GM23338 (cell line): Measurements from ENCODE around the gene PDZD8. TPM values are rescaled to one million over a fixed set of nuclear protein-coding genes. Genes with fewer than 3 reads are reported as not detected.

Experiments
- ATAC-seq: fragments of 200-7000 bp; cut with Tn5 transposase; 3 replicates; pipeline ENCODE4 v1.9.1; 2020
- DNase-seq: peaks from one replicate; pipeline ENCODE4 v3.0.0-alpha.2; 2015; ENCODE audit warnings: low spot score
- H2AFZ ChIP-seq: fragments of 200-600 bp; sonication (generic); 2 replicates; pipeline ENCODE4 v1.8.0; 2016; ENCODE audit warnings: antibody characterized with exemption, mild to moderate bottlenecking, moderate library complexity
- H3F3A ChIP-seq: fragments of 200-600 bp; sonication (generic); replicated peaks from 2 replicates; pipeline ENCODE4 v1.8.0; 2017; ENCODE audit warnings: antibody characterized with exemption, mixed run types, low read depth
- H3K27ac ChIP-seq: fragments of 200-600 bp; sonication (generic); 2 replicates; pipeline ENCODE4 v1.6.1; 2016; ENCODE audit warnings: low read depth
- H3K27me3 ChIP-seq: fragments of 200-600 bp; sonication (generic); 2 replicates; pipeline ENCODE4 v1.8.0; 2016; ENCODE audit warnings: mild to moderate bottlenecking, mixed run types, moderate library complexity; ENCODE audit not compliant: insufficient read depth
- H3K36me3 ChIP-seq: fragments of 200-600 bp; sonication (generic); 2 replicates; pipeline ENCODE4 v1.8.0; 2016; ENCODE audit warnings: mild to moderate bottlenecking; ENCODE audit not compliant: insufficient read depth
- H3K4me1 ChIP-seq: fragments of 200-600 bp; sonication (generic); 2 replicates; pipeline ENCODE4 v1.8.0; 2016; ENCODE audit warnings: mild to moderate bottlenecking, moderate library complexity; ENCODE audit not compliant: insufficient read depth
- H3K4me2 ChIP-seq: fragments of 200-600 bp; sonication (generic); 2 replicates; pipeline ENCODE4 v1.7.1; 2017; ENCODE audit warnings: mixed run types
- H3K4me3 ChIP-seq: fragments of 200-600 bp; sonication (generic); 2 replicates; pipeline ENCODE4 v1.6.1; 2016; ENCODE audit warnings: mixed run types
- H3K79me2 ChIP-seq: fragments of 200-600 bp; sonication (generic); replicated peaks from 2 replicates; pipeline ENCODE4 v1.8.0; 2017; ENCODE audit warnings: mild to moderate bottlenecking; ENCODE audit not compliant: insufficient read depth
- H3K9me2 ChIP-seq: fragments of 200-600 bp; sonication (generic); 2 replicates; pipeline ENCODE4 v1.8.0; 2017; ENCODE audit not compliant: insufficient read depth
- H4K20me1 ChIP-seq: fragments of 200-600 bp; sonication (generic); replicated peaks from 2 replicates; pipeline ENCODE4 v1.8.0; 2017; ENCODE audit warnings: mild to moderate bottlenecking; ENCODE audit not compliant: insufficient read depth
- H3K27ac Mint-ChIP-seq: 2 replicates; pipeline ENCODE4 v1.8.0; 2020; ENCODE audit warnings: inconsistent platforms, mild to moderate bottlenecking, moderate library complexity, mixed read lengths
- H3K27me3 Mint-ChIP-seq: 3 replicates; pipeline ENCODE4 v1.8.0; 2022; ENCODE audit warnings: low read depth, mild to moderate bottlenecking, moderate library complexity, mixed read lengths, inconsistent platforms; ENCODE audit not compliant: insufficient read depth, poor library complexity
- H3K36me3 Mint-ChIP-seq: 3 replicates; pipeline ENCODE4 v1.8.0; 2021; ENCODE audit warnings: low read depth, mild to moderate bottlenecking, inconsistent platforms, moderate library complexity, mixed read lengths
- H3K4me1 Mint-ChIP-seq: 3 replicates; pipeline ENCODE4 v1.8.0; 2020; ENCODE audit warnings: mild to moderate bottlenecking, inconsistent platforms, mixed read lengths
- H3K4me3 Mint-ChIP-seq: 3 replicates; pipeline ENCODE4 v1.8.0; 2021; ENCODE audit warnings: moderate library complexity, mild to moderate bottlenecking, inconsistent platforms, mixed read lengths
- H3K9me3 Mint-ChIP-seq: 3 replicates; pipeline ENCODE4 v1.8.0; 2020; ENCODE audit warnings: moderate library complexity, mild to moderate bottlenecking, inconsistent platforms, mixed read lengths
- CREB1 ChIP-seq: fragments of 250-450 bp; sonication (Bioruptor Pico); IDR thresholded peaks from 2 replicates; pipeline ENCODE4 v1.5.0; 2020; ENCODE audit warnings: low read depth, mild to moderate bottlenecking, moderate library complexity
- EZH2 ChIP-seq: fragments of 200-600 bp; sonication (generic); IDR thresholded peaks from one replicate; pipeline ENCODE4 v1.8.0; 2017; ENCODE audit warnings: antibody characterized with exemption, mild to moderate bottlenecking, low read depth; ENCODE audit not compliant: unreplicated experiment
- JUNB ChIP-seq: IDR thresholded peaks from one replicate; pipeline ENCODE4 v1.6.1; 2016; ENCODE audit warnings: antibody characterized with exemption; ENCODE audit not compliant: unreplicated experiment
- NANOG ChIP-seq: IDR thresholded peaks from 2 replicates; pipeline ENCODE4 v1.6.1; 2016; ENCODE audit warnings: antibody characterized with exemption, borderline replicate concordance
- POLR2AphosphoS5 ChIP-seq: IDR thresholded peaks from 2 replicates; pipeline ENCODE4 v1.6.1; 2016; ENCODE audit warnings: antibody characterized with exemption, low read depth
- STAT1 ChIP-seq: IDR thresholded peaks from one replicate; pipeline ENCODE4 v1.6.1; 2016; ENCODE audit warnings: antibody characterized with exemption; ENCODE audit not compliant: unreplicated experiment
- ZNF114 ChIP-seq: fragments of 250-450 bp; sonication (Bioruptor Pico); IDR thresholded peaks from 2 replicates; pipeline ENCODE4 v1.5.0; 2020; ENCODE audit warnings: mild to moderate bottlenecking, moderate library complexity
- polyA plus RNA-seq: library from polyadenylated mRNA; unstranded; fragments of >200 nt; fragmentation: Nextera tagmentation; extraction: Ambion mirVana; gene quantifications from 2 replicates; pipeline ENCODE4 v1.2.1, GENCODE V29; 2016
- total RNA-seq: library from RNA; depleted of rRNA; stranded (reverse); fragments of >200 nt; shearing (Covaris generic); gene quantifications from 2 replicates; pipeline ENCODE4 v1.2.3, GENCODE V29; 2014
- TF ChIP-seq, protein P1 (sequence below): IDR thresholded peaks from one replicate; pipeline ENCODE4 v1.6.1; 2018; ENCODE audit warnings: antibody characterized with exemption; ENCODE audit not compliant: unreplicated experiment
- TF ChIP-seq, protein P2 (sequence below), 2 experiments: fragments of 200-600 bp in 1 of 2; sonication (generic) in 1 of 2; conservative IDR thresholded peaks; 2 replicates each; pipeline versions ENCODE4 v1.5.1 to v1.6.1; 2016 to 2017; ENCODE audit warnings: antibody characterized with exemption in 2 of 2, low read depth in 2 of 2, mild to moderate bottlenecking in 2 of 2, moderate library complexity in 1 of 2
- TF ChIP-seq, protein P3 (sequence below): IDR thresholded peaks from 2 replicates; pipeline ENCODE4 v1.6.1; 2016; ENCODE audit warnings: antibody characterized with exemption

The PDZD8 gene
- total and polyA plus RNA-seq, 2 experiments from 2014 or later: 11.4 to 28.6 TPM

DNA sequence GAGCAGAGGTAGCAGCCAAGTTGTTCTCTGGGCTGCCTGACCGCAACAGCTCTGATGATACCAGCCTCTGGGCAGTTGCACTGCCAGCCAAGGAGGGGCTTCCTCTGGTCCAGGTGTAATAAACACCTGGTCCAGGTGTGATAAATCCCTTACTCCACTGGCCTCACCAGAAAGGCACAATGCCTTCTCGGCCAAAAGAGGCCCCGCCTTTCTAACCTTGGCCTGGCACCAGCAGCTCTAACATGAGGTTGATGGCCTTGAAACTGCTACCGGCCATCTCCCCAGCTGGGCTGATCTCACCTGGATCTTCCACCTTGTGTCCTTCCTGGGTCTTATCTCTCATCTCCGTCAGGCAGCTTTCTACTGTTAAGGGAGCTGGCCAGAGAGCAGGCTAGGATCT, 45.5 kb upstream of the PDZD8 start:
- Histone ChIP-seq H3K4me3 (no peak overlapping the region), H3K4me2 (no peak overlapping the region), H3F3A (no peaks in the 10 kb centered on the region), H3K27me3 (no peaks in the 10 kb centered on the region), H3K4me1 (peaks cover under 1% of the 10 kb centered on the region), H3K79me2 (no peaks in the 10 kb centered on the region), H4K20me1 (no peaks in the 10 kb centered on the region), H3K9me2 (no peaks in the 10 kb centered on the region), H3K36me3 (no peaks in the 10 kb centered on the region), H2AFZ (no peak overlapping the region), H3K27ac (no peak overlapping the region)
- TF ChIP-seq EZH2 (no peak), CREB1 (CRISPR knock-in tag) (no peak), STAT1 (no peak), ZNF114 (CRISPR knock-in tag) (no peak), NANOG (no peak), JUNB (no peak)
- TF ChIP-seq, protein P1, sequence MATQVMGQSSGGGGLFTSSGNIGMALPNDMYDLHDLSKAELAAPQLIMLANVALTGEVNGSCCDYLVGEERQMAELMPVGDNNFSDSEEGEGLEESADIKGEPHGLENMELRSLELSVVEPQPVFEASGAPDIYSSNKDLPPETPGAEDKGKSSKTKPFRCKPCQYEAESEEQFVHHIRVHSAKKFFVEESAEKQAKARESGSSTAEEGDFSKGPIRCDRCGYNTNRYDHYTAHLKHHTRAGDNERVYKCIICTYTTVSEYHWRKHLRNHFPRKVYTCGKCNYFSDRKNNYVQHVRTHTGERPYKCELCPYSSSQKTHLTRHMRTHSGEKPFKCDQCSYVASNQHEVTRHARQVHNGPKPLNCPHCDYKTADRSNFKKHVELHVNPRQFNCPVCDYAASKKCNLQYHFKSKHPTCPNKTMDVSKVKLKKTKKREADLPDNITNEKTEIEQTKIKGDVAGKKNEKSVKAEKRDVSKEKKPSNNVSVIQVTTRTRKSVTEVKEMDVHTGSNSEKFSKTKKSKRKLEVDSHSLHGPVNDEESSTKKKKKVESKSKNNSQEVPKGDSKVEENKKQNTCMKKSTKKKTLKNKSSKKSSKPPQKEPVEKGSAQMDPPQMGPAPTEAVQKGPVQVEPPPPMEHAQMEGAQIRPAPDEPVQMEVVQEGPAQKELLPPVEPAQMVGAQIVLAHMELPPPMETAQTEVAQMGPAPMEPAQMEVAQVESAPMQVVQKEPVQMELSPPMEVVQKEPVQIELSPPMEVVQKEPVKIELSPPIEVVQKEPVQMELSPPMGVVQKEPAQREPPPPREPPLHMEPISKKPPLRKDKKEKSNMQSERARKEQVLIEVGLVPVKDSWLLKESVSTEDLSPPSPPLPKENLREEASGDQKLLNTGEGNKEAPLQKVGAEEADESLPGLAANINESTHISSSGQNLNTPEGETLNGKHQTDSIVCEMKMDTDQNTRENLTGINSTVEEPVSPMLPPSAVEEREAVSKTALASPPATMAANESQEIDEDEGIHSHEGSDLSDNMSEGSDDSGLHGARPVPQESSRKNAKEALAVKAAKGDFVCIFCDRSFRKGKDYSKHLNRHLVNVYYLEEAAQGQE: no peak
- TF ChIP-seq, protein P2, sequence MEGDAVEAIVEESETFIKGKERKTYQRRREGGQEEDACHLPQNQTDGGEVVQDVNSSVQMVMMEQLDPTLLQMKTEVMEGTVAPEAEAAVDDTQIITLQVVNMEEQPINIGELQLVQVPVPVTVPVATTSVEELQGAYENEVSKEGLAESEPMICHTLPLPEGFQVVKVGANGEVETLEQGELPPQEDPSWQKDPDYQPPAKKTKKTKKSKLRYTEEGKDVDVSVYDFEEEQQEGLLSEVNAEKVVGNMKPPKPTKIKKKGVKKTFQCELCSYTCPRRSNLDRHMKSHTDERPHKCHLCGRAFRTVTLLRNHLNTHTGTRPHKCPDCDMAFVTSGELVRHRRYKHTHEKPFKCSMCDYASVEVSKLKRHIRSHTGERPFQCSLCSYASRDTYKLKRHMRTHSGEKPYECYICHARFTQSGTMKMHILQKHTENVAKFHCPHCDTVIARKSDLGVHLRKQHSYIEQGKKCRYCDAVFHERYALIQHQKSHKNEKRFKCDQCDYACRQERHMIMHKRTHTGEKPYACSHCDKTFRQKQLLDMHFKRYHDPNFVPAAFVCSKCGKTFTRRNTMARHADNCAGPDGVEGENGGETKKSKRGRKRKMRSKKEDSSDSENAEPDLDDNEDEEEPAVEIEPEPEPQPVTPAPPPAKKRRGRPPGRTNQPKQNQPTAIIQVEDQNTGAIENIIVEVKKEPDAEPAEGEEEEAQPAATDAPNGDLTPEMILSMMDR (conservative IDR thresholded peaks at IDR 0.05; ENCODE audit: low read depth in 2 of 2): no peak
- H3K36me3 Mint-ChIP-seq: no peaks in the 10 kb centered on the region
- ATAC-seq (no peak), DNase-seq (no peak)
- peaks cover 7% of the 10 kb centered on the region for H3K4me1 Mint-ChIP-seq
- H3K4me3 Mint-ChIP-seq: no peak overlapping the region
- H3K9me3 Mint-ChIP-seq: no peaks in the 10 kb centered on the region; the same call in 2 of the 3 replicates
- H3K27me3 Mint-ChIP-seq: peaks cover 8% of the 10 kb centered on the region
- no peak overlapping the region for H3K27ac Mint-ChIP-seq

DNA sequence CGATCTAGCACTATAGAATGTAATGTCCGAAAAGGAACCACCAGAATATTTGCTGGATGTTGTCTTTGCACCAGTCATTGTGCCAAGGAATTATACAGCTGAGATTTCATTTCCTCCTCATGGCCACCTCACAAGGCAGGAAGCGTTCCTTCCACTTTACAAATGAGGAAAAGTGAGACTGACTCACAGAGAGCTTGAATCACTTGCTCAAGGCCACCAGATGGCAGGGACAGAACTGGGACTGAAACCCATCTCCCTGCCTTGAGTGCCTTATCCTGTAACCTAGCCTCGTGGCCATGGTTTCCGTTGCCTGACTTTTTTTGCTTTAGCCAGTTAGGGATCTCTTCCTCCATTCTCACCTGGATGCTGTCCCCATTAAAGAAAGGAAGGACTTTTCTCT, 44.7 kb upstream of the PDZD8 start:
- no peaks in the 10 kb centered on the region for H3K36me3 ChIP-seq
- Mint-ChIP-seq H3K9me3 (no peaks in the 10 kb centered on the region; the same call in 2 of the 3 replicates), H3K27ac (no peak overlapping the region; the same call in 1 of the 2 replicates), H3K36me3 (no peaks in the 10 kb centered on the region), H3K27me3 (peaks cover 8% of the 10 kb centered on the region), H3K4me3 (no peak overlapping the region), H3K4me1 (peaks cover 1% of the 10 kb centered on the region)
- H3F3A ChIP-seq: no peaks in the 10 kb centered on the region
- no peak overlapping the region for H3K4me2 ChIP-seq
- H2AFZ ChIP-seq: no peak overlapping the region
- H3K27me3 ChIP-seq: no peaks in the 10 kb centered on the region
- DNase-seq (no peak), ATAC-seq (no peak)
- no peaks in the 10 kb centered on the region for H4K20me1 ChIP-seq
- no peak overlapping the region for H3K27ac ChIP-seq
- H3K4me1 ChIP-seq: no peaks in the 10 kb centered on the region; the same call in 1 of the 2 replicates
- no peaks in the 10 kb centered on the region for H3K9me2 ChIP-seq
- no peaks in the 10 kb centered on the region for H3K79me2 ChIP-seq
- H3K4me3 ChIP-seq: no peak overlapping the region
- no peak for TF ChIP-seq STAT1
- TF ChIP-seq NANOG: no peak
- TF ChIP-seq POLR2AphosphoS5: no peak
- TF ChIP-seq JUNB: no peak
- no peak for TF ChIP-seq CREB1 (CRISPR knock-in tag)
- TF ChIP-seq, protein P3, sequence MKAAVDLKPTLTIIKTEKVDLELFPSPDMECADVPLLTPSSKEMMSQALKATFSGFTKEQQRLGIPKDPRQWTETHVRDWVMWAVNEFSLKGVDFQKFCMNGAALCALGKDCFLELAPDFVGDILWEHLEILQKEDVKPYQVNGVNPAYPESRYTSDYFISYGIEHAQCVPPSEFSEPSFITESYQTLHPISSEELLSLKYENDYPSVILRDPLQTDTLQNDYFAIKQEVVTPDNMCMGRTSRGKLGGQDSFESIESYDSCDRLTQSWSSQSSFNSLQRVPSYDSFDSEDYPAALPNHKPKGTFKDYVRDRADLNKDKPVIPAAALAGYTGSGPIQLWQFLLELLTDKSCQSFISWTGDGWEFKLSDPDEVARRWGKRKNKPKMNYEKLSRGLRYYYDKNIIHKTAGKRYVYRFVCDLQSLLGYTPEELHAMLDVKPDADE: no peak
- TF ChIP-seq ZNF114 (CRISPR knock-in tag): no peak
